ENCODE data around the gene DCD.
A peak's percentile ranks its signal among the peaks of the same experiment; 100 is the strongest.
"Not testable (repeated sequence)": the region's sequence is repeated elsewhere in the genome, so short reads cannot be mapped to it uniquely, and the experiment has no call there.

DCD gene

GRCh38 chr12:54678131-54678530 lies 30.0 kb upstream of the DCD start:
- Histone ChIP-seq H3K27me3 (ENCODE audit: insufficient read depth, low read length) (no peaks in the 10 kb centered on the region), H3K36me3 (ENCODE audit: insufficient read depth, low read length) (no peaks in the 10 kb centered on the region), H3K9me3 (ENCODE audit: insufficient read depth, low read depth, low read length) (no peaks in the 10 kb centered on the region), H3K9ac (ENCODE audit: low read depth, low read length) (no peak overlapping the region), H3K27ac (ENCODE audit: low read depth, low read length) (no peak overlapping the region), H3K4me3 (ENCODE audit: low read length) (no peak overlapping the region), H3K4me1 (ENCODE audit: insufficient read depth, low read length) (peaks cover 28% of the 10 kb centered on the region)
- WGBS, result 80% methylated on average over 5 of the region's 5 CpGs

GRCh38 chr12:54667945-54668344 lies 19.8 kb upstream of the DCD start:
- no peaks in the 10 kb centered on the region for H3K27me3 ChIP-seq (ENCODE audit: insufficient read depth, low read length)
- H3K4me3 ChIP-seq (ENCODE audit: low read length), result no peak overlapping the region
- no peaks in the 10 kb centered on the region for H3K9me3 ChIP-seq (ENCODE audit: insufficient read depth, low read depth, low read length)
- WGBS, result 93% methylated on average over 5 of the region's 5 CpGs
- no peak overlapping the region for H3K27ac ChIP-seq (ENCODE audit: low read depth, low read length)
- no peaks in the 10 kb centered on the region for H3K4me1 ChIP-seq (ENCODE audit: insufficient read depth, low read length)
- H3K9ac ChIP-seq (ENCODE audit: low read depth, low read length), result no peak overlapping the region
- no peaks in the 10 kb centered on the region for H3K36me3 ChIP-seq (ENCODE audit: insufficient read depth, low read length)

- H3K9me3 ChIP-seq (ENCODE audit: insufficient read depth, low read depth, low read length), result no peaks in the 10 kb centered on the region
- no peak overlapping the region for H3K4me3 ChIP-seq (ENCODE audit: low read length)
- H3K27ac ChIP-seq (ENCODE audit: low read depth, low read length), result no peak overlapping the region
- WGBS, result 92% methylated on average over 2 of the region's 3 CpGs
- H3K4me1 ChIP-seq (ENCODE audit: insufficient read depth, low read length), result no peaks in the 10 kb centered on the region
- no peaks in the 10 kb centered on the region for H3K27me3 ChIP-seq (ENCODE audit: insufficient read depth, low read length)
- no peaks in the 10 kb centered on the region for H3K36me3 ChIP-seq (ENCODE audit: insufficient read depth, low read length)
- no peak overlapping the region for H3K9ac ChIP-seq (ENCODE audit: low read depth, low read length)
Measured at GRCh38 chr12:54666008-54666407, 17.8 kb upstream of the DCD start.

GRCh38 chr12:54665022-54665635 lies 17.0 kb upstream of the DCD start:
- 86% methylated on average over 2 of the region's 3 CpGs for WGBS
- H3K9ac ChIP-seq (ENCODE audit: low read depth, low read length); H3K36me3 ChIP-seq (ENCODE audit: insufficient read depth, low read length); H3K4me1 ChIP-seq (ENCODE audit: insufficient read depth, low read length); H3K9me3 ChIP-seq (ENCODE audit: insufficient read depth, low read depth, low read length); H3K4me3 ChIP-seq (ENCODE audit: low read length); H3K27me3 ChIP-seq (ENCODE audit: insufficient read depth, low read length); H3K27ac ChIP-seq (ENCODE audit: low read depth, low read length): not testable (repeated sequence)

GRCh38 chr12:54663603-54664002 lies 15.4 kb upstream of the DCD start:
- no peaks in the 10 kb centered on the region for H3K36me3 ChIP-seq (ENCODE audit: insufficient read depth, low read length)
- 98% methylated on average over 3 of the region's 3 CpGs for WGBS
- no peak overlapping the region for H3K9ac ChIP-seq (ENCODE audit: low read depth, low read length)

GRCh38 chr12:54662026-54662425 lies 13.9 kb upstream of the DCD start:
- H3K27me3 ChIP-seq (ENCODE audit: insufficient read depth, low read length), result no peaks in the 10 kb centered on the region; the same call in 1 of the 2 replicates
- WGBS, result 88% methylated on average over 2 of the region's 3 CpGs

More at GRCh38 chr12:54663603-54664002, 15.4 kb upstream of the DCD start:
- no peaks in the 10 kb centered on the region for H3K27me3 ChIP-seq (ENCODE audit: insufficient read depth, low read length)
- no peak overlapping the region for H3K4me3 ChIP-seq (ENCODE audit: low read length)
- H3K4me1 ChIP-seq (ENCODE audit: insufficient read depth, low read length), result no peaks in the 10 kb centered on the region
- no peaks in the 10 kb centered on the region for H3K9me3 ChIP-seq (ENCODE audit: insufficient read depth, low read depth, low read length)
- H3K27ac ChIP-seq (ENCODE audit: low read depth, low read length), result no peak overlapping the region

GRCh38 chr12:54661048-54661447 lies 12.9 kb upstream of the DCD start:
- WGBS, result 92% methylated on average over 2 of the region's 2 CpGs
- Histone ChIP-seq H3K36me3 (ENCODE audit: insufficient read depth, low read length) (no peaks in the 10 kb centered on the region), H3K4me3 (ENCODE audit: low read length) (no peak overlapping the region), H3K9ac (ENCODE audit: low read depth, low read length) (no peak overlapping the region), H3K4me1 (ENCODE audit: insufficient read depth, low read length) (0 out of 2 replicates have a peak, but pooled peaks cover 4% of the 10 kb centered on the region), H3K9me3 (ENCODE audit: insufficient read depth, low read depth, low read length) (no peaks in the 10 kb centered on the region), H3K27ac (ENCODE audit: low read depth, low read length) (no peak overlapping the region), H3K27me3 (ENCODE audit: insufficient read depth, low read length) (no peaks in the 10 kb centered on the region; the same call in 1 of the 2 replicates)

More at GRCh38 chr12:54662026-54662425, 13.9 kb upstream of the DCD start:
- no peaks in the 10 kb centered on the region for H3K36me3 ChIP-seq (ENCODE audit: insufficient read depth, low read length)
- H3K9ac ChIP-seq (ENCODE audit: low read depth, low read length), result no peak overlapping the region
- H3K4me1 ChIP-seq (ENCODE audit: insufficient read depth, low read length), result 0 out of 2 replicates have a peak, but pooled peaks cover 4% of the 10 kb centered on the region
- H3K9me3 ChIP-seq (ENCODE audit: insufficient read depth, low read depth, low read length), result no peaks in the 10 kb centered on the region
- no peak overlapping the region for H3K4me3 ChIP-seq (ENCODE audit: low read length)
- no peak overlapping the region for H3K27ac ChIP-seq (ENCODE audit: low read depth, low read length)

GRCh38 chr12:54660320-54660962 lies 12.3 kb upstream of the DCD start:
- no peaks in the 10 kb centered on the region; the same call in 1 of the 2 replicates for H3K27me3 ChIP-seq (ENCODE audit: insufficient read depth, low read length)
- H3K9ac ChIP-seq (ENCODE audit: low read depth, low read length), result no peak overlapping the region
- no peak overlapping the region for H3K27ac ChIP-seq (ENCODE audit: low read depth, low read length)
- 91% methylated on average over 10 of the region's 10 CpGs for WGBS
- H3K36me3 ChIP-seq (ENCODE audit: insufficient read depth, low read length), result no peaks in the 10 kb centered on the region
- peaks cover 4% of the 10 kb centered on the region; the same call in 1 of the 2 replicates for H3K4me1 ChIP-seq (ENCODE audit: insufficient read depth, low read length)
- H3K9me3 ChIP-seq (ENCODE audit: insufficient read depth, low read depth, low read length), result no peaks in the 10 kb centered on the region
- H3K4me3 ChIP-seq (ENCODE audit: low read length), result no peak overlapping the region

- 0 out of 2 replicates have a peak overlapping the region, but pooled peaks have one; percentile 28 for H3K4me3 ChIP-seq (ENCODE audit: low read length)
- peaks cover 10% of the 10 kb centered on the region for H3K4me1 ChIP-seq (ENCODE audit: insufficient read depth, low read length)
- no peaks in the 10 kb centered on the region; the same call in 1 of the 2 replicates for H3K27me3 ChIP-seq (ENCODE audit: insufficient read depth, low read length)
- H3K36me3 ChIP-seq (ENCODE audit: insufficient read depth, low read length), result no peaks in the 10 kb centered on the region
- WGBS, result 66% methylated on average over 19 of the region's 19 CpGs
- no peak overlapping the region for H3K9ac ChIP-seq (ENCODE audit: low read depth, low read length)
- H3K9me3 ChIP-seq (ENCODE audit: insufficient read depth, low read depth, low read length), result no peaks in the 10 kb centered on the region
- H3K27ac ChIP-seq (ENCODE audit: low read depth, low read length), result no peak overlapping the region
Measured at GRCh38 chr12:54658306-54659264, 10.4 kb upstream of the DCD start.

- 95% methylated on average over 5 of the region's 6 CpGs for WGBS
- H3K4me1 ChIP-seq (ENCODE audit: insufficient read depth, low read length), result peaks cover 10% of the 10 kb centered on the region
- no peaks in the 10 kb centered on the region for H3K9me3 ChIP-seq (ENCODE audit: insufficient read depth, low read depth, low read length)
- no peak overlapping the region for H3K9ac ChIP-seq (ENCODE audit: low read depth, low read length)
- no peak overlapping the region for H3K27ac ChIP-seq (ENCODE audit: low read depth, low read length)
- no peaks in the 10 kb centered on the region for H3K36me3 ChIP-seq (ENCODE audit: insufficient read depth, low read length)
- no peak overlapping the region for H3K4me3 ChIP-seq (ENCODE audit: low read length)
- no peaks in the 10 kb centered on the region; the same call in 1 of the 2 replicates for H3K27me3 ChIP-seq (ENCODE audit: insufficient read depth, low read length)
Measured at GRCh38 chr12:54657105-54657607, 9.0 kb upstream of the DCD start.
